GM19455 (cell line): ENCODE measurements around the gene RPAP2.

ENCODE experiments used
- ATAC-seq: cut with Tn5 transposase; IDR thresholded peaks from one replicate; pipeline ENCODE4 v1.9.1; 2021; ENCODE audit not compliant: unreplicated experiment

RPAP2 gene

GRCh38 chr1:92445865-92446264, 147.0 kb downstream of the RPAP2 start:
- ATAC-seq: no peak

GRCh38 chr1:92446546-92446945, 147.7 kb downstream of the RPAP2 start:
- no peak for ATAC-seq

GRCh38 chr1:92447033-92447681, 148.3 kb downstream of the RPAP2 start:
- ATAC-seq: no peak

- ATAC-seq: no peak
Measured at GRCh38 chr1:92447976-92448375, 149.1 kb downstream of the RPAP2 start.
